ENCODE results near the gene SPNS3.

DNA sequence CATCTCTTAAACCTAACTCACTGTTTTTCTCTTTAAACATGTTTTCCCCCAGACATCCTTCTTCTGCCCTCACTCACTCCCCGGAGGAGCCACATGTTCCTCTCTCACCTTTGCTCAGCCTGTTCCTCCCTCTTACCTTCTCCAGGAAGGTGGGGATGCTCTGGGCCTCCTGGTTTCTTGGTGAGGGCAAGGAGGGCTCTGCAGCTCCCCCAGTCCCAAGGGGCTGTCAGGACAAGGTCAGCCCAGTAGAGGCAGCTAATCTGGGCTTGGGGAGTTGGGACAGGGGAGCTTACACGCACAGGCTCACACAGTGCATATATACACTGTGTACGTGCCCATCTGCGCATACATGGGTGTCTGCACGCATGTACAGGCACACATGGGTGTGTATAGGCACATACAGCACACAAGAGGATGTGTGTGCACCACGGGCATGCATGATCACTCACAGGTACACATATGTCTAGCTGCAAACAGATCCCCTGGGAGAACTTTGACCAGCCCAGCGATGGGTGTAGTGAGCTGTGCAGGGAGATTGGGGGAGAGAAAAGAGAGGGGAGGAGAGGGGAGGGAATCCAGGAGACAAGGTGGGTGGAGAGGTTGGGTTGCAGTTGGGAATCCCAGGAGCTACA is 28.6 kb upstream of the SPNS3 start:
- TF ChIP-seq POLR2A (IDR thresholded peaks at IDR 0.05): no peak
- TF ChIP-seq, protein P1, sequence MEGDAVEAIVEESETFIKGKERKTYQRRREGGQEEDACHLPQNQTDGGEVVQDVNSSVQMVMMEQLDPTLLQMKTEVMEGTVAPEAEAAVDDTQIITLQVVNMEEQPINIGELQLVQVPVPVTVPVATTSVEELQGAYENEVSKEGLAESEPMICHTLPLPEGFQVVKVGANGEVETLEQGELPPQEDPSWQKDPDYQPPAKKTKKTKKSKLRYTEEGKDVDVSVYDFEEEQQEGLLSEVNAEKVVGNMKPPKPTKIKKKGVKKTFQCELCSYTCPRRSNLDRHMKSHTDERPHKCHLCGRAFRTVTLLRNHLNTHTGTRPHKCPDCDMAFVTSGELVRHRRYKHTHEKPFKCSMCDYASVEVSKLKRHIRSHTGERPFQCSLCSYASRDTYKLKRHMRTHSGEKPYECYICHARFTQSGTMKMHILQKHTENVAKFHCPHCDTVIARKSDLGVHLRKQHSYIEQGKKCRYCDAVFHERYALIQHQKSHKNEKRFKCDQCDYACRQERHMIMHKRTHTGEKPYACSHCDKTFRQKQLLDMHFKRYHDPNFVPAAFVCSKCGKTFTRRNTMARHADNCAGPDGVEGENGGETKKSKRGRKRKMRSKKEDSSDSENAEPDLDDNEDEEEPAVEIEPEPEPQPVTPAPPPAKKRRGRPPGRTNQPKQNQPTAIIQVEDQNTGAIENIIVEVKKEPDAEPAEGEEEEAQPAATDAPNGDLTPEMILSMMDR (IDR thresholded peaks at IDR 0.05): no peak
- no peak for TF ChIP-seq EP300 (IDR thresholded peaks at IDR 0.05)
